HFFc6 (cell line): ENCODE data around the gene FAM187B. TPM values are rescaled to one million over a fixed set of nuclear protein-coding genes. Genes with fewer than 3 reads are reported as not detected.

Experiments
- DNase-seq: peaks from one replicate; pipeline ENCODE4 v3.0.0-alpha.2; 2018
- H3K27ac Mint-ChIP-seq: 2 replicates; pipeline ENCODE4 v1.8.0; 2020; ENCODE audit warnings: mild to moderate bottlenecking, mixed read lengths
- H3K27me3 Mint-ChIP-seq: 2 replicates; pipeline ENCODE4 v1.8.0; 2021; ENCODE audit warnings: mild to moderate bottlenecking, moderate library complexity, mixed read lengths; ENCODE audit not compliant: insufficient read depth
- H3K36me3 Mint-ChIP-seq: 2 replicates; pipeline ENCODE4 v1.8.0; 2021; ENCODE audit warnings: low read depth, mixed read lengths
- H3K4me1 Mint-ChIP-seq: 2 replicates; pipeline ENCODE4 v1.8.0; 2020; ENCODE audit warnings: low read depth, mixed read lengths
- H3K4me3 Mint-ChIP-seq: 2 replicates; pipeline ENCODE4 v1.8.0; 2020; ENCODE audit warnings: mild to moderate bottlenecking, moderate library complexity, mixed read lengths
- H3K9me3 Mint-ChIP-seq: 2 replicates; pipeline ENCODE4 v1.8.0; 2020; ENCODE audit warnings: mild to moderate bottlenecking, mixed read lengths
- CTCF ChIP-seq: fragments of 200-600 bp; sonication (generic); IDR thresholded peaks from 2 replicates; pipeline ENCODE4 v1.5.0; 2021; ENCODE audit warnings: antibody characterized with exemption, mild to moderate bottlenecking
- total RNA-seq, 6 experiments: library from RNA; stranded (reverse); fragmentation: NEBNext Ultra II Directional; extraction: Animal tissue kit (Norgen Biotek cat#: 25700); gene quantifications; 2 replicates in 1 of 6; 3 replicates in 5 of 6; pipeline ENCODE4 v1.2.3, GENCODE V29; 2021

The FAM187B gene
- total RNA-seq, 6 experiments from 2014 or later: not detected

- DNase-seq: no peak
- Mint-ChIP-seq H3K36me3 (no peaks in the 10 kb centered on the region), H3K4me1 (peaks cover 19% of the 10 kb centered on the region), H3K27me3 (peaks cover 15% of the 10 kb centered on the region), H3K27ac (no peak overlapping the region), H3K4me3 (no peak overlapping the region), H3K9me3 (no peaks in the 10 kb centered on the region)
- TF ChIP-seq CTCF: no peak
Measured at GRCh38 chr19:35214766-35215422, 13.6 kb downstream of the FAM187B start.

GRCh38 chr19:35213663-35214632 is 14.6 kb downstream of the FAM187B start:
- no peaks in the 10 kb centered on the region for H3K36me3 Mint-ChIP-seq
- TF ChIP-seq CTCF: no peak
- peak; percentile 68 for DNase-seq
- H3K4me1 Mint-ChIP-seq: peaks cover 19% of the 10 kb centered on the region
- H3K4me3 Mint-ChIP-seq: no peak overlapping the region
- peaks cover 13% of the 10 kb centered on the region for H3K27me3 Mint-ChIP-seq
- no peak overlapping the region for H3K27ac Mint-ChIP-seq
- H3K9me3 Mint-ChIP-seq: no peaks in the 10 kb centered on the region

DNA sequence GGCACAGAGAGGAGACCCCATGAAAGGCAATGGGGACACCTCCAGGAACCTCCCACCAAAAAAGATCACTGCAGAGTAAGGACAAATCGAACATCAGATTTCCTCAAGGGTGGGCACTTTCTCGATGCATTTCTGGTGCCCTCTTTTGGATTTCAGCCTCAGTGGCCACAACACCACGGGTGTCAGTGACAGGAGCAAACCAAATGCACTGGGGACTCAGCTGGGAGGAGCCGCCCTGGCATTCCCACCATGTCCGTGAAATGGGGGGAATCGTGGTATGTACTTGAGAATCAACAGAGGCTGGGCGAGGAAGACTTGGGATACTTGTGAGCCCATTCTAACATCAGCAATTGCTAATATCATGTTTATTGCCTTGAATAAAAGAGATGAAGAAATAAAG is 16.3 kb downstream of the FAM187B start:
- no peak for TF ChIP-seq CTCF
- peaks cover 11% of the 10 kb centered on the region for H3K27me3 Mint-ChIP-seq
- no peak overlapping the region for H3K4me3 Mint-ChIP-seq
- no peak for DNase-seq
- H3K9me3 Mint-ChIP-seq: no peaks in the 10 kb centered on the region
- H3K27ac Mint-ChIP-seq: no peak overlapping the region
- peaks cover 19% of the 10 kb centered on the region for H3K4me1 Mint-ChIP-seq
- no peaks in the 10 kb centered on the region for H3K36me3 Mint-ChIP-seq

- H3K36me3 Mint-ChIP-seq: no peaks in the 10 kb centered on the region
- no peak; the same call in 1 of the 2 replicates for TF ChIP-seq CTCF
- H3K4me1 Mint-ChIP-seq: peaks cover 19% of the 10 kb centered on the region
- H3K27me3 Mint-ChIP-seq: peaks cover 12% of the 10 kb centered on the region
- DNase-seq: no peak
- no peak overlapping the region for H3K27ac Mint-ChIP-seq
- H3K9me3 Mint-ChIP-seq: no peaks in the 10 kb centered on the region
- H3K4me3 Mint-ChIP-seq: no peak overlapping the region
Measured at GRCh38 chr19:35211545-35212230, 16.9 kb downstream of the FAM187B start.

GRCh38 chr19:35209646-35210045 is 18.9 kb downstream of the FAM187B start:
- Mint-ChIP-seq H3K27ac (no peak overlapping the region), H3K36me3 (no peaks in the 10 kb centered on the region), H3K4me1 (peaks cover 11% of the 10 kb centered on the region; the same call in 1 of the 2 replicates), H3K4me3 (no peak overlapping the region), H3K27me3 (peaks cover 15% of the 10 kb centered on the region), H3K9me3 (no peaks in the 10 kb centered on the region)
- no peak for TF ChIP-seq CTCF
- DNase-seq: no peak
